Liver (tissue), 3 donors: ENCODE measurements around the gene EMP3.
A peak's percentile ranks its signal among the peaks of the same experiment; 100 is the strongest.

ENCODE experiments used
- CTCF ChIP-seq: fragments of 150-350 bp; IDR thresholded peaks from 2 replicates; pipeline ENCODE4 v1.5.1; 2017; ENCODE audit warnings: improper control_type of control experiment, low read depth, low read length; ENCODE audit not compliant: missing input control
- EGR1 ChIP-seq, 2 donors: IDR thresholded peaks; 2 replicates each; pipeline ENCODE4 v1.6.1; 2016 to 2018; ENCODE audit warnings: antibody characterized with exemption in 2 of 2, low read depth in 2 of 2
- GABPA ChIP-seq, 2 donors: IDR thresholded peaks in 1 of 2; conservative IDR thresholded peaks in 1 of 2; 2 replicates each; pipeline ENCODE4 v1.6.1; 2016; ENCODE audit warnings: antibody characterized with exemption in 2 of 2, mild to moderate bottlenecking in 1 of 2, moderate library complexity in 1 of 2
- JUND ChIP-seq, 2 donors: IDR thresholded peaks; 2 replicates each; pipeline ENCODE4 v1.6.1; 2016; ENCODE audit warnings: antibody characterized with exemption in 2 of 2
- NR2F2 ChIP-seq: IDR thresholded peaks from 2 replicates; pipeline ENCODE4 v1.6.1; 2016; ENCODE audit warnings: antibody characterized with exemption
- YY1 ChIP-seq: IDR thresholded peaks from 2 replicates; pipeline ENCODE4 v1.6.1; 2016; ENCODE audit warnings: antibody characterized with exemption, mild to moderate bottlenecking
- TF ChIP-seq, protein P1 (sequence below): IDR thresholded peaks from 2 replicates; pipeline ENCODE4 v1.6.1; 2016; ENCODE audit warnings: antibody characterized with exemption, mild to moderate bottlenecking
- donor health status: healthy.
- donor health status: healthy.

GRCh38 chr19:48319647-48320541, 5.5 kb upstream of the EMP3 start:
- TF ChIP-seq JUND (IDR thresholded peaks at IDR 0.05) = no peak
- peak; percentile 67 for TF ChIP-seq CTCF
- TF ChIP-seq NR2F2 = no peak
- TF ChIP-seq, protein P1, sequence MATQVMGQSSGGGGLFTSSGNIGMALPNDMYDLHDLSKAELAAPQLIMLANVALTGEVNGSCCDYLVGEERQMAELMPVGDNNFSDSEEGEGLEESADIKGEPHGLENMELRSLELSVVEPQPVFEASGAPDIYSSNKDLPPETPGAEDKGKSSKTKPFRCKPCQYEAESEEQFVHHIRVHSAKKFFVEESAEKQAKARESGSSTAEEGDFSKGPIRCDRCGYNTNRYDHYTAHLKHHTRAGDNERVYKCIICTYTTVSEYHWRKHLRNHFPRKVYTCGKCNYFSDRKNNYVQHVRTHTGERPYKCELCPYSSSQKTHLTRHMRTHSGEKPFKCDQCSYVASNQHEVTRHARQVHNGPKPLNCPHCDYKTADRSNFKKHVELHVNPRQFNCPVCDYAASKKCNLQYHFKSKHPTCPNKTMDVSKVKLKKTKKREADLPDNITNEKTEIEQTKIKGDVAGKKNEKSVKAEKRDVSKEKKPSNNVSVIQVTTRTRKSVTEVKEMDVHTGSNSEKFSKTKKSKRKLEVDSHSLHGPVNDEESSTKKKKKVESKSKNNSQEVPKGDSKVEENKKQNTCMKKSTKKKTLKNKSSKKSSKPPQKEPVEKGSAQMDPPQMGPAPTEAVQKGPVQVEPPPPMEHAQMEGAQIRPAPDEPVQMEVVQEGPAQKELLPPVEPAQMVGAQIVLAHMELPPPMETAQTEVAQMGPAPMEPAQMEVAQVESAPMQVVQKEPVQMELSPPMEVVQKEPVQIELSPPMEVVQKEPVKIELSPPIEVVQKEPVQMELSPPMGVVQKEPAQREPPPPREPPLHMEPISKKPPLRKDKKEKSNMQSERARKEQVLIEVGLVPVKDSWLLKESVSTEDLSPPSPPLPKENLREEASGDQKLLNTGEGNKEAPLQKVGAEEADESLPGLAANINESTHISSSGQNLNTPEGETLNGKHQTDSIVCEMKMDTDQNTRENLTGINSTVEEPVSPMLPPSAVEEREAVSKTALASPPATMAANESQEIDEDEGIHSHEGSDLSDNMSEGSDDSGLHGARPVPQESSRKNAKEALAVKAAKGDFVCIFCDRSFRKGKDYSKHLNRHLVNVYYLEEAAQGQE = no peak
- no peak for TF ChIP-seq EGR1 (IDR thresholded peaks at IDR 0.05; ENCODE audit: low read depth in 2 of 2)
- no peak for TF ChIP-seq GABPA (IDR thresholded peaks at IDR 0.05 in 1 of 2, conservative IDR thresholded peaks at IDR 0.05 in 1 of 2)
- TF ChIP-seq YY1 = no peak
